ENCODE measurements around the gene ZNF491.
A peak's percentile ranks its signal among the peaks of the same experiment; 100 is the strongest.

- TF ChIP-seq POLR2A (IDR thresholded peaks at IDR 0.05; ENCODE audit: low read depth, low read length) (no peak), FOS (IDR thresholded peaks at IDR 0.05; ENCODE audit: low read depth, low read length) (no peak), MAFK (IDR thresholded peaks at IDR 0.05; ENCODE audit: low read depth, low read length) (peak; percentile 60), MXI1 (IDR thresholded peaks at IDR 0.05; ENCODE audit: borderline replicate concordance, low read depth, low read length) (no peak), RFX5 (IDR thresholded peaks at IDR 0.05; ENCODE audit: low read depth, low read length) (no peak), NFE2L2 (IDR thresholded peaks at IDR 0.05; ENCODE audit: low read depth, low read length) (no peak), CEBPB (IDR thresholded peaks at IDR 0.05; ENCODE audit: low read depth, low read length) (no peak), RAD21 (IDR thresholded peaks at IDR 0.05; ENCODE audit: low read length) (no peak), CHD1 (IDR thresholded peaks at IDR 0.05; ENCODE audit: low read depth, low read length) (no peak), MAZ (IDR thresholded peaks at IDR 0.05; ENCODE audit: borderline replicate concordance, low read depth, low read length) (no peak), SMC3 (IDR thresholded peaks at IDR 0.05; ENCODE audit: low read depth, low read length) (no peak), RCOR1 (IDR thresholded peaks at IDR 0.05; ENCODE audit: insufficient replicate concordance, low read length) (no peak)
- TF ChIP-seq, protein P1, sequence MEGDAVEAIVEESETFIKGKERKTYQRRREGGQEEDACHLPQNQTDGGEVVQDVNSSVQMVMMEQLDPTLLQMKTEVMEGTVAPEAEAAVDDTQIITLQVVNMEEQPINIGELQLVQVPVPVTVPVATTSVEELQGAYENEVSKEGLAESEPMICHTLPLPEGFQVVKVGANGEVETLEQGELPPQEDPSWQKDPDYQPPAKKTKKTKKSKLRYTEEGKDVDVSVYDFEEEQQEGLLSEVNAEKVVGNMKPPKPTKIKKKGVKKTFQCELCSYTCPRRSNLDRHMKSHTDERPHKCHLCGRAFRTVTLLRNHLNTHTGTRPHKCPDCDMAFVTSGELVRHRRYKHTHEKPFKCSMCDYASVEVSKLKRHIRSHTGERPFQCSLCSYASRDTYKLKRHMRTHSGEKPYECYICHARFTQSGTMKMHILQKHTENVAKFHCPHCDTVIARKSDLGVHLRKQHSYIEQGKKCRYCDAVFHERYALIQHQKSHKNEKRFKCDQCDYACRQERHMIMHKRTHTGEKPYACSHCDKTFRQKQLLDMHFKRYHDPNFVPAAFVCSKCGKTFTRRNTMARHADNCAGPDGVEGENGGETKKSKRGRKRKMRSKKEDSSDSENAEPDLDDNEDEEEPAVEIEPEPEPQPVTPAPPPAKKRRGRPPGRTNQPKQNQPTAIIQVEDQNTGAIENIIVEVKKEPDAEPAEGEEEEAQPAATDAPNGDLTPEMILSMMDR (conservative IDR thresholded peaks at IDR 0.05; ENCODE audit: low read depth, low read length), result no peak
Measured at GRCh38 chr19:11783767-11784166, 14.6 kb upstream of the ZNF491 start.

Data from IMR-90 (cell line).